ENCODE measurements around the gene LDLRAD2. TPM values are rescaled to one million over a fixed set of nuclear protein-coding genes. Genes with fewer than 3 reads are reported as not detected.

The LDLRAD2 gene
- total RNA-seq, 2 donors from 2014 or later = 0.32 to 1.6 TPM

GRCh38 chr1:21859669-21860179, 47.7 kb downstream of the LDLRAD2 start:
- Histone ChIP-seq H3K36me3 (peaks cover 8 to 11% of the 10 kb centered on the region in 2 donors), H3K4me1 (replicated peaks) (no peaks in the 10 kb centered on the region), H3K27me3 (replicated peaks; ENCODE audit: insufficient read depth) (no peaks in the 10 kb centered on the region), H3K27ac (no peak overlapping the region), H3K4me3 (no peak overlapping the region), H3K9me3 (no peaks in the 10 kb centered on the region)
- intact Hi-C loops (cut with DNase I) = no loop called here
- TF ChIP-seq POLR2A (IDR thresholded peaks at IDR 0.05) (no peak), CTCF (IDR thresholded peaks at IDR 0.05) (no peak), POLR2AphosphoS5 (IDR thresholded peaks at IDR 0.05) (no peak)
- WGBS = 88% methylated on average over 10 of the region's 10 CpGs
- no peak for DNase-seq (ENCODE audit: low spot score)

GRCh38 chr1:21860971-21861370, 48.9 kb downstream of the LDLRAD2 start:
- no peaks in the 10 kb centered on the region for H3K4me1 ChIP-seq (replicated peaks)
- H3K36me3 ChIP-seq = peaks cover 8% of the 10 kb centered on the region in 2 donors
- intact Hi-C loops (cut with DNase I) = no loop called here
- no peak overlapping the region for H3K4me3 ChIP-seq
- H3K27me3 ChIP-seq (replicated peaks; ENCODE audit: insufficient read depth) = no peaks in the 10 kb centered on the region
- no peaks in the 10 kb centered on the region for H3K9me3 ChIP-seq
- no peak overlapping the region for H3K27ac ChIP-seq
- 83% methylated on average over 3 of the region's 3 CpGs for whole genome bisulfite sequencing
- TF ChIP-seq POLR2AphosphoS5 (IDR thresholded peaks at IDR 0.05) (no peak), POLR2A (IDR thresholded peaks at IDR 0.05) (no peak), CTCF (IDR thresholded peaks at IDR 0.05) (no peak)
- DNase-seq (ENCODE audit: low spot score) = no peak

- no peak for DNase-seq (ENCODE audit: low spot score)
- H3K27ac ChIP-seq = no peak overlapping the region
- 92% methylated on average over 17 of the region's 19 CpGs for WGBS
These were observed 49.8 kb downstream of the LDLRAD2 start for GRCh38 chr1:21861602-21862429.

GRCh38 chr1:21863981-21864380, 51.9 kb downstream of the LDLRAD2 start:
- peaks cover 8% of the 10 kb centered on the region in 2 donors for H3K36me3 ChIP-seq
- no peak overlapping the region for H3K27ac ChIP-seq
- no peaks in the 10 kb centered on the region for H3K4me1 ChIP-seq (replicated peaks)
- DNase-seq (ENCODE audit: low spot score) = no peak
- no peak overlapping the region for H3K4me3 ChIP-seq
- H3K27me3 ChIP-seq (replicated peaks; ENCODE audit: insufficient read depth) = no peaks in the 10 kb centered on the region
- no peak for TF ChIP-seq POLR2AphosphoS5 (IDR thresholded peaks at IDR 0.05)
- no peak for TF ChIP-seq POLR2A (IDR thresholded peaks at IDR 0.05)
- no peak for TF ChIP-seq CTCF (IDR thresholded peaks at IDR 0.05)
- H3K9me3 ChIP-seq = no peaks in the 10 kb centered on the region
- intact Hi-C loops (cut with DNase I) = no loop called here
- 88% methylated on average over 10 of the region's 12 CpGs for WGBS

More at GRCh38 chr1:21861602-21862429, 49.8 kb downstream of the LDLRAD2 start:
- H3K4me3 ChIP-seq = no peak overlapping the region
- H3K4me1 ChIP-seq (replicated peaks) = no peaks in the 10 kb centered on the region
- intact Hi-C loops (cut with DNase I) = no loop called here
- H3K9me3 ChIP-seq = no peaks in the 10 kb centered on the region
- no peak for TF ChIP-seq CTCF (IDR thresholded peaks at IDR 0.05)
- TF ChIP-seq POLR2A (IDR thresholded peaks at IDR 0.05) = no peak
- TF ChIP-seq POLR2AphosphoS5 (IDR thresholded peaks at IDR 0.05) = no peak
- peaks cover 8% of the 10 kb centered on the region in 2 donors for H3K36me3 ChIP-seq
- no peaks in the 10 kb centered on the region for H3K27me3 ChIP-seq (replicated peaks; ENCODE audit: insufficient read depth)

- no peak for DNase-seq (ENCODE audit: low spot score)
- WGBS = 84% methylated on average over 15 of the region's 27 CpGs
- intact Hi-C loops (cut with DNase I) = no loop called here
- Histone ChIP-seq H3K27ac (no peak overlapping the region), H3K27me3 (replicated peaks; ENCODE audit: insufficient read depth) (no peaks in the 10 kb centered on the region), H3K4me3 (no peak overlapping the region), H3K9me3 (no peaks in the 10 kb centered on the region), H3K36me3 (peaks cover 2 to 8% of the 10 kb centered on the region in 2 donors), H3K4me1 (replicated peaks) (peaks cover under 1% of the 10 kb centered on the region)
- no peak for TF ChIP-seq POLR2AphosphoS5 (IDR thresholded peaks at IDR 0.05)
These were observed 52.7 kb downstream of the LDLRAD2 start for GRCh38 chr1:21864730-21865129.
